ENCODE results near the gene MBD3L2B. TPM values are rescaled to one million over a fixed set of nuclear protein-coding genes. Genes with fewer than 3 reads are reported as not detected.

MBD3L2B gene
- total and polyA plus RNA-seq, 4 donors, result not detected

- no peak overlapping the region for H3K4me3 ChIP-seq (ENCODE audit: low read depth, low read length)
- DNase-seq (ENCODE audit: low read depth in 4 of 6, low spot score in 6 of 6), result peak in 1 of 6 donors; percentile 4
- no peak overlapping the region for H3K27ac ChIP-seq (ENCODE audit: low read depth, low read length)
- no peaks in the 10 kb centered on the region for H3K4me1 ChIP-seq (ENCODE audit: control insufficient read depth, insufficient read depth, low read length)
- no peaks in the 10 kb centered on the region for H3K27me3 ChIP-seq (ENCODE audit: control insufficient read depth, insufficient read depth, low read length)
- no peaks in the 10 kb centered on the region for H3K9me3 ChIP-seq (ENCODE audit: control insufficient read depth, insufficient read depth, low read length)
- WGBS (ENCODE audit: insufficient coverage), result 100% methylated on average over 1 of the region's 5 CpGs
- H3K36me3 ChIP-seq (ENCODE audit: control insufficient read depth, insufficient read depth, low read length), result no peaks in the 10 kb centered on the region
Measured at GRCh38 chr19:6970443-6970842, 50.8 kb downstream of the MBD3L2B start.

- H3K9me3 ChIP-seq (ENCODE audit: control insufficient read depth, insufficient read depth, low read length), result no peaks in the 10 kb centered on the region
- H3K4me1 ChIP-seq (ENCODE audit: control insufficient read depth, insufficient read depth, low read length), result no peaks in the 10 kb centered on the region
- DNase-seq (ENCODE audit: low read depth in 4 of 6, low spot score in 6 of 6), result no peak
- H3K4me3 ChIP-seq (ENCODE audit: low read depth, low read length), result no peak overlapping the region
- H3K27me3 ChIP-seq (ENCODE audit: control insufficient read depth, insufficient read depth, low read length), result no peaks in the 10 kb centered on the region
- H3K36me3 ChIP-seq (ENCODE audit: control insufficient read depth, insufficient read depth, low read length), result no peaks in the 10 kb centered on the region
- no peak overlapping the region for H3K27ac ChIP-seq (ENCODE audit: low read depth, low read length)
- WGBS (ENCODE audit: insufficient coverage), result no CpG with 5 or more reads among the region's 2 CpGs
Measured at GRCh38 chr19:6970021-6970420, 51.2 kb downstream of the MBD3L2B start.

- WGBS (ENCODE audit: insufficient coverage), result no CpG with 5 or more reads among the region's 2 CpGs
- Histone ChIP-seq H3K9me3 (ENCODE audit: control insufficient read depth, insufficient read depth, low read length) (no peaks in the 10 kb centered on the region), H3K4me1 (ENCODE audit: control insufficient read depth, insufficient read depth, low read length) (no peaks in the 10 kb centered on the region), H3K4me3 (ENCODE audit: low read depth, low read length) (no peak overlapping the region), H3K27me3 (ENCODE audit: control insufficient read depth, insufficient read depth, low read length) (no peaks in the 10 kb centered on the region), H3K27ac (ENCODE audit: low read depth, low read length) (no peak overlapping the region), H3K36me3 (ENCODE audit: control insufficient read depth, insufficient read depth, low read length) (no peaks in the 10 kb centered on the region)
- no peak for DNase-seq (ENCODE audit: low read depth in 4 of 6, low spot score in 6 of 6)
Measured at GRCh38 chr19:6969490-6969889, 51.7 kb downstream of the MBD3L2B start.

Other genes starting within 250 kb of the MBD3L2B start
- 1 to 10 TPM; 4.3 to 9.5 TPM for gene VAV1, start 248.7 kb downstream of the MBD3L2B start, total RNA-seq
- 1 to 10 TPM; 4.2 to 6.0 TPM for gene VAV1, start 248.7 kb downstream of the MBD3L2B start, polyA plus RNA-seq (ENCODE audit: insufficient read length in 2 of 2)
- 1 to 10 TPM in 1 of 2 donors, not detected in 1; 1.1 TPM for gene ADGRE1, start 133.9 kb downstream of the MBD3L2B start, total RNA-seq
- gene ADGRE1, start 133.9 kb downstream of the MBD3L2B start, polyA plus RNA-seq (ENCODE audit: insufficient read length in 2 of 2), result under 1 TPM in 1 of 2 donors, not detected in 1; 0.11 TPM
- gene MBD3L5, start 9.1 kb upstream of the MBD3L2B start, total RNA-seq, result not detected
- gene MBD3L5, start 9.1 kb upstream of the MBD3L2B start, polyA plus RNA-seq (ENCODE audit: insufficient read length in 2 of 2), result not detected
- gene MBD3L4, start 18.7 kb upstream of the MBD3L2B start, total RNA-seq, result not detected
- gene MBD3L4, start 18.7 kb upstream of the MBD3L2B start, polyA plus RNA-seq (ENCODE audit: insufficient read length in 2 of 2), result not detected
- gene MBD3L2, start 27.9 kb upstream of the MBD3L2B start, total RNA-seq, result not detected
- gene MBD3L2, start 27.9 kb upstream of the MBD3L2B start, polyA plus RNA-seq (ENCODE audit: insufficient read length in 2 of 2), result not detected
- gene MBD3L3, start 37.2 kb upstream of the MBD3L2B start, total RNA-seq, result not detected
- not detected for gene MBD3L3, start 37.2 kb upstream of the MBD3L2B start, polyA plus RNA-seq (ENCODE audit: insufficient read length in 2 of 2)
- gene ZNF557, start 48.3 kb upstream of the MBD3L2B start, total RNA-seq, result 10 to 100 TPM; 17.6 to 18.1 TPM
- 1 to 10 TPM; 6.9 to 8.9 TPM for gene ZNF557, start 48.3 kb upstream of the MBD3L2B start, polyA plus RNA-seq (ENCODE audit: insufficient read length in 2 of 2)

Measured in spinal cord (tissue), 10 donors.